ENCODE results near the gene BCO2.

GRCh38 chr11:112132737-112133136 lies 42.6 kb upstream of the BCO2 start:
- TF ChIP-seq CTCF (tag by site-specific recombination; IDR thresholded peaks at IDR 0.05) (no peak), ZFP37 (tag by site-specific recombination; IDR thresholded peaks at IDR 0.05) (no peak), ZNF184 (tag by site-specific recombination; IDR thresholded peaks at IDR 0.05) (no peak), ZFP69B (tag by site-specific recombination; IDR thresholded peaks at IDR 0.05) (no peak), ZNF792 (tag by site-specific recombination; IDR thresholded peaks at IDR 0.05) (no peak), ZNF596 (tag by site-specific recombination; IDR thresholded peaks at IDR 0.05) (no peak), BCL11A (tag by site-specific recombination; IDR thresholded peaks at IDR 0.05; ENCODE audit: low read depth) (no peak)
- TF ChIP-seq, protein P1, sequence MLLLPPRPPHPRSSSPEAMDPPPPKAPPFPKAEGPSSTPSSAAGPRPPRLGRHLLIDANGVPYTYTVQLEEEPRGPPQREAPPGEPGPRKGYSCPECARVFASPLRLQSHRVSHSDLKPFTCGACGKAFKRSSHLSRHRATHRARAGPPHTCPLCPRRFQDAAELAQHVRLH (tag by site-specific recombination; IDR thresholded peaks at IDR 0.05) = no peak
